HepG2 (cell line): ENCODE results near the gene DSCAML1. TPM values are rescaled to one million over a fixed set of nuclear protein-coding genes. Genes with fewer than 3 reads are reported as not detected.

Experiments used
- ATAC-seq: fragments of 200-7000 bp; cut with Tn5 transposase; 3 replicates; pipeline ENCODE4 v1.9.1; 2020; ENCODE audit warnings: mild to moderate bottlenecking, moderate library complexity
- BruUV-seq: library from RNA; stranded (reverse); fragments of 400-500 nt; replicated peaks from 2 replicates; lab custom pipeline; 2021; lab: Mats Ljungman, UMichigan
- CTCF ChIA-PET: fragments of 300-600 bp; formaldehyde crosslinking; extraction: SDS; loops from one replicate; lab custom pipeline; 2021; ENCODE audit warnings: low total read pairs, inconsistent platforms, low intra/inter-chr PET ratio; lab: Yijun Ruan, JAX
- POLR2A ChIA-PET: fragments of 350-600 bp; sonication (Branson Sonifier 250); formaldehyde crosslinking; loops from one replicate; lab custom pipeline; 2020; ENCODE audit warnings: antibody characterized with exemption, inconsistent platforms; lab: Yijun Ruan, JAX
- DNase-seq: peaks from one replicate; pipeline ENCODE4 v3.0.0-alpha.2; 2015; ENCODE audit warnings: low spot score
- FAIRE-seq: peaks from 3 replicates; lab custom pipeline; 2011; peaks lifted over from hg19 to GRCh38; lab: Jason Lieb, UNC
- H2AFZ ChIP-seq: one replicate; pipeline ENCODE4 v1.6.1; 2011; ENCODE audit warnings: low read length, inconsistent platforms
- H3K27ac ChIP-seq: fragments of 300-600 bp; 3 replicates; pipeline ENCODE4 v1.8.0; 2011; ENCODE audit warnings: mixed run types, mild to moderate bottlenecking, mixed read lengths, low read length, inconsistent platforms; ENCODE audit not compliant: insufficient read depth; ENCODE audit errors: extremely low read length
- H3K27me3 ChIP-seq, 2 experiments: fragments of 200-600 bp in 1 of 2; 2 replicates in 1 of 2; 3 replicates in 1 of 2; pipeline versions ENCODE4 v1.6.0 to v1.8.0; 2011; ENCODE audit warnings: low read length in 2 of 2, mild to moderate bottlenecking in 2 of 2, moderate library complexity in 2 of 2, inconsistent platforms in 1 of 2; ENCODE audit not compliant: insufficient read depth in 2 of 2, control insufficient read depth in 1 of 2
- H3K36me3 ChIP-seq, 2 experiments: fragments of 200-600 bp in 1 of 2; replicated peaks in 1 of 2; 2 replicates in 1 of 2; 3 replicates in 1 of 2; pipeline versions ENCODE4 v1.5.1 to v1.8.0; 2011; ENCODE audit warnings: low read length in 2 of 2, inconsistent platforms in 1 of 2; ENCODE audit not compliant: insufficient read depth in 2 of 2, control insufficient read depth in 1 of 2
- H3K4me1 ChIP-seq: 2 replicates; pipeline ENCODE4 v1.5.1; 2012; ENCODE audit warnings: low read length, inconsistent platforms; ENCODE audit not compliant: insufficient read depth
- H3K4me2 ChIP-seq: 2 replicates; pipeline ENCODE4 v1.6.0; 2011; ENCODE audit warnings: low read depth, low read length, inconsistent platforms
- H3K4me3 ChIP-seq, 3 experiments: fragments of 200-600 bp in 1 of 3; sonication (generic), shearing (Covaris generic) in 1 of 3; replicated peaks in 1 of 3; 2 replicates each; pipeline ENCODE4 v1.5.1; 2011 to 2016; ENCODE audit warnings: low read length in 3 of 3, inconsistent platforms in 2 of 3, low read depth in 2 of 3, mild to moderate bottlenecking in 2 of 3, control low read depth in 1 of 3, mixed read lengths in 1 of 3; ENCODE audit not compliant: insufficient read depth in 1 of 3
- H3K79me2 ChIP-seq: one replicate; pipeline ENCODE4 v1.6.1; 2011; ENCODE audit warnings: low read length, inconsistent platforms; ENCODE audit not compliant: insufficient read depth
- H3K9ac ChIP-seq: 2 replicates; pipeline ENCODE4 v1.6.0; 2011; ENCODE audit warnings: mild to moderate bottlenecking, low read depth, low read length, inconsistent platforms; ENCODE audit not compliant: insufficient read depth
- H3K9me3 ChIP-seq: 2 replicates; pipeline ENCODE4 v1.5.1; 2012; ENCODE audit warnings: mild to moderate bottlenecking, low read length
- H4K20me1 ChIP-seq: 2 replicates; pipeline ENCODE4 v1.6.0; 2011; ENCODE audit warnings: inconsistent platforms, mild to moderate bottlenecking, low read length, moderate library complexity; ENCODE audit not compliant: insufficient read depth
- KDM5A ChIP-seq: fragments of 200-600 bp; sonication (generic); IDR thresholded peaks from 2 replicates; pipeline ENCODE4 v1.7.0; 2018; ENCODE audit warnings: antibody characterized with exemption, mild to moderate bottlenecking, low read length, borderline replicate concordance
- MLLT10 ChIP-seq: sonication (generic); formaldehyde crosslinking; IDR thresholded peaks from 2 replicates; pipeline ENCODE4 v1.4.0; 2020; ENCODE audit warnings: missing genetic modification reagents
- NR2F6 ChIP-seq, 2 experiments: IDR thresholded peaks; 2 replicates each; pipeline ENCODE4 v1.6.1; 2016; ENCODE audit warnings: antibody characterized with exemption in 1 of 2, mild to moderate bottlenecking in 1 of 2
- PAWR ChIP-seq: sonication (generic); formaldehyde crosslinking; IDR thresholded peaks from 2 replicates; pipeline ENCODE4 v1.4.0; 2020; ENCODE audit warnings: missing genetic modification reagents, mild to moderate bottlenecking, borderline replicate concordance
- SSRP1 ChIP-seq: IDR thresholded peaks from 2 replicates; pipeline ENCODE4 v1.6.1; 2016; ENCODE audit warnings: control low read depth
- ZNF274 ChIP-seq: sonication (generic); formaldehyde crosslinking; IDR thresholded peaks from 2 replicates; pipeline ENCODE4 v1.5.1; 2020; ENCODE audit warnings: mild to moderate bottlenecking, missing genetic modification reagents
- ZNF362 ChIP-seq: sonication (generic); formaldehyde crosslinking; IDR thresholded peaks from 2 replicates; pipeline ENCODE4 v1.4.0; 2020; ENCODE audit warnings: missing genetic modification reagents, mild to moderate bottlenecking, borderline replicate concordance
- WGBS: methylation state at CpG from one replicate; pipeline ENCODE4 v1.1.6; 2017; ENCODE audit warnings: low lambda C conversion rate; 5-methylcytosine and 5-hydroxymethylcytosine counted together
- in situ Hi-C: cut with HindIII; loops from 2 replicates; pipeline ENCODE4 v1.10.0; 2017; ENCODE audit warnings: low pct_unique_long_range_greater_than_20kb; ENCODE audit not compliant: extremely low pct_ligation_motif_present
- intact Hi-C: fragments of 100-400 bp; cut with micrococcal nuclease; formaldehyde crosslinking; loops from one replicate; pipeline ENCODE4 v1.10.0; 2022; ENCODE audit not compliant: unreplicated experiment
- polyA plus RNA-seq, 8 experiments: library from polyadenylated mRNA; depleted of rRNA in 3 of 8; stranded (reverse) in 7 of 8; unstranded in 1 of 8; fragments of >200 nt; fragmentation: Illumina TruSeq in 4 of 8; extraction: Trizol in 4 of 8; gene quantifications; 2 replicates each; pipeline versions ENCODE4 v1.2.1 to v1.2.3, GENCODE V29; 2011 to 2016; ENCODE audit warnings: low read depth in 4 of 8, missing spikeins in 1 of 8, mixed read lengths in 1 of 8; ENCODE audit not compliant: insufficient read depth in 1 of 8
- total RNA-seq, 5 experiments: library from RNA; depleted of rRNA; stranded (reverse); fragments of >200 nt; fragmentation: Illumina TruSeq; extraction: Trizol; gene quantifications; 2 replicates each; pipeline ENCODE4 v1.2.3, GENCODE V29; 2016; ENCODE audit warnings: low read depth in 1 of 5
- TF ChIP-seq, protein P1 (sequence below): IDR thresholded peaks from 2 replicates; pipeline ENCODE4 v1.6.1; 2018; ENCODE audit warnings: missing genetic modification reagents
- TF ChIP-seq, protein P2 (sequence below): sonication (generic); formaldehyde crosslinking; IDR thresholded peaks from 2 replicates; pipeline ENCODE4 v1.8.0; 2022; ENCODE audit warnings: missing genetic modification reagents, low read depth, mild to moderate bottlenecking, borderline replicate concordance

Gene DSCAML1
- total and polyA plus RNA-seq, 2 of the 13 experiments (the other 11 are each of a cell fraction or from before 2014, with no cell fraction given) = 0.29 to 0.40 TPM

DNA sequence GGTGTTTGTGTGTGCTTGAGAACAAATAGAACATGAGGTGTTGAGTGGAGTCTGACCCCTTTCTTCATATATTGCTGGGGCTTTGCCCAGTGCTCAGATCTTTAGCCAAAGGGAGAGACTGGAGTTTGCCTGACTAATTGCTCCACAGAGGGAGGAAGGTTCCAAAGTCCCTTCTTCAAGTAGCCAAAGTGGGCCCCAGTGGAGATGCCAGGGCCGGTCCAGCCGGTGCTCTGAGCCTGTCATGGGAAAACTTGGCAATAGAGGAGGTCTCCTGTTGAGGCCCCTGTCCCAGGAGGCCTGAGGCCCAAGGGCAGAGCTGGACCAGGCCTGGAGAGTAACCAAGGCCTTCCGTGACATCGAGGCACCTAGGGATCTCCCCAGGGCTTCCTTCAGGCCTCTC lies 112.3 kb downstream of the DSCAML1 start:
- no peak overlapping the region for H2AFZ ChIP-seq
- no peak overlapping the region for H3K9ac ChIP-seq
- POLR2A ChIA-PET = no interaction called here
- no peak for TF ChIP-seq PAWR (CRISPR knock-in tag)
- TF ChIP-seq SSRP1 (CRISPR knock-in tag) = no peak
- TF ChIP-seq, protein P1, sequence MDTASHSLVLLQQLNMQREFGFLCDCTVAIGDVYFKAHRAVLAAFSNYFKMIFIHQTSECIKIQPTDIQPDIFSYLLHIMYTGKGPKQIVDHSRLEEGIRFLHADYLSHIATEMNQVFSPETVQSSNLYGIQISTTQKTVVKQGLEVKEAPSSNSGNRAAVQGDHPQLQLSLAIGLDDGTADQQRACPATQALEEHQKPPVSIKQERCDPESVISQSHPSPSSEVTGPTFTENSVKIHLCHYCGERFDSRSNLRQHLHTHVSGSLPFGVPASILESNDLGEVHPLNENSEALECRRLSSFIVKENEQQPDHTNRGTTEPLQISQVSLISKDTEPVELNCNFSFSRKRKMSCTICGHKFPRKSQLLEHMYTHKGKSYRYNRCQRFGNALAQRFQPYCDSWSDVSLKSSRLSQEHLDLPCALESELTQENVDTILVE (CRISPR knock-in tag) = no peak
- no peak for TF ChIP-seq ZNF274 (CRISPR knock-in tag)
- TF ChIP-seq NR2F6 (IDR thresholded peaks at IDR 0.05) = no peak
- no peak for TF ChIP-seq NR2F6 (CRISPR knock-in tag; IDR thresholded peaks at IDR 0.05)
- TF ChIP-seq KDM5A = no peak
- TF ChIP-seq, protein P2, sequence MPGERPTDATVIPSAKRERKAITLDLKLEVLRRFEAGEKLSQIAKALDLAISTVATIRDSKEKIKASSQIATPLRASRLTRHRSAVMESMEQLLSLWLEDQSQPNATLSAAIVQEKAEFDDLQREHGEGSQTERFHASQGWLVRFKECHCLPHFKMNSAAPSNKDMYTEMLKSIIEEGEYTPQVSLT (CRISPR knock-in tag) = no peak
- no peak for TF ChIP-seq ZNF362 (CRISPR knock-in tag)
- TF ChIP-seq MLLT10 (CRISPR knock-in tag) = no peak
- TF ChIP-seq, all 625 proteins: peak for 0
- DNase-seq (no peak), FAIRE-seq (no peak), ATAC-seq (no peak)
- intact Hi-C loops = no loop called here
- H3K4me3 ChIP-seq = no peak overlapping the region
- H3K36me3 ChIP-seq = no peaks in the 10 kb centered on the region
- no peak overlapping the region for H3K4me2 ChIP-seq
- 6% methylated on average over 4 of the region's 4 CpGs for WGBS
- peaks cover 5% of the 10 kb centered on the region; the same call in 1 of the 2 replicates for H3K4me1 ChIP-seq
- H3K79me2 ChIP-seq = no peaks in the 10 kb centered on the region
- H4K20me1 ChIP-seq = no peaks in the 10 kb centered on the region
- no TSS peak for BruUV-seq
- CTCF ChIA-PET = no interaction called here
- in situ Hi-C loops = no loop called here
- H3K27ac ChIP-seq = no peak overlapping the region
- H3K9me3 ChIP-seq = no peaks in the 10 kb centered on the region
- peaks cover 0 to 2% of the 10 kb centered on the region in 2 experiments; a peak in 2 of 5 replicates for H3K27me3 ChIP-seq
